Naive thymus-derived CD4-positive, alpha-beta T cell (primary cell): ENCODE results near the gene AK6. TPM values are rescaled to one million over a fixed set of nuclear protein-coding genes. Genes with fewer than 3 reads are reported as not detected.
"Not testable (repeated sequence)": the region's sequence is repeated elsewhere in the genome, so short reads cannot be mapped to it uniquely, and the experiment has no call there.

ENCODE experiments used
- ATAC-seq: fragments of 150-1000 bp; cut with Tn5 transposase; 2 replicates; pipeline ENCODE4 v1.10.0; 2021; ENCODE audit warnings: mild to moderate bottlenecking, moderate library complexity
- CTCF ChIA-PET: fragments of 350-600 bp; sonication (Branson Sonifier 250); formaldehyde crosslinking; loops from one replicate; lab custom pipeline; 2021; ENCODE audit warnings: antibody characterized with exemption; lab: Charles Lee
- POLR2A ChIA-PET: fragments of 350-600 bp; sonication (Branson Sonifier 250); formaldehyde crosslinking; loops from one replicate; lab custom pipeline; 2021; ENCODE audit warnings: antibody characterized with exemption, inconsistent platforms; lab: Charles Lee
- DNase-seq, 9 donors: peaks; one replicate each; pipeline versions ENCODE4 v3.0.0 to v3.0.0-alpha.2; 2020 to 2022; ENCODE audit warnings: mixed read lengths in 1 of 9
- H3K27ac ChIP-seq: one replicate; pipeline ENCODE4 v1.7.0; 2013; ENCODE audit warnings: mild to moderate bottlenecking, low read depth, low read length, moderate library complexity
- H3K27me3 ChIP-seq, 2 donors: one replicate each; pipeline ENCODE4 v1.7.0; 2013; ENCODE audit warnings: low read length in 2 of 2, mild to moderate bottlenecking in 2 of 2, moderate library complexity in 2 of 2; ENCODE audit not compliant: control insufficient read depth in 2 of 2, insufficient read depth in 2 of 2
- H3K36me3 ChIP-seq, 3 experiments: 1 replicate in 2 of 3; 2 replicates in 1 of 3; pipeline ENCODE4 v1.7.0; 2013; ENCODE audit warnings: low read length in 3 of 3, mild to moderate bottlenecking in 3 of 3, moderate library complexity in 1 of 3; ENCODE audit not compliant: insufficient read depth in 3 of 3, control insufficient read depth in 2 of 3
- H3K4me1 ChIP-seq, 2 donors: one replicate each; pipeline ENCODE4 v1.7.0; 2013; ENCODE audit warnings: low read length in 2 of 2, mild to moderate bottlenecking in 2 of 2, moderate library complexity in 1 of 2; ENCODE audit not compliant: control insufficient read depth in 2 of 2, insufficient read depth in 2 of 2
- H3K4me3 ChIP-seq: 2 replicates; pipeline ENCODE4 v1.7.0; 2013; ENCODE audit warnings: mild to moderate bottlenecking, low read length
- H3K9me3 ChIP-seq, 3 experiments: 1 replicate in 2 of 3; 2 replicates in 1 of 3; pipeline ENCODE4 v1.7.0; 2013; ENCODE audit warnings: low read length in 3 of 3; ENCODE audit not compliant: control insufficient read depth in 2 of 3
- H3K27ac Mint-ChIP-seq, 9 donors: one replicate each; pipeline ENCODE4 v1.8.0; 2020 to 2022; ENCODE audit warnings: mixed read lengths in 9 of 9, mild to moderate bottlenecking in 8 of 9, moderate library complexity in 5 of 9, inconsistent platforms in 2 of 9
- H3K27me3 Mint-ChIP-seq, 5 donors: one replicate each; pipeline ENCODE4 v1.8.0; 2021 to 2022; ENCODE audit warnings: mixed read lengths in 5 of 5, mild to moderate bottlenecking in 1 of 5
- H3K36me3 Mint-ChIP-seq, 5 donors: one replicate each; pipeline ENCODE4 v1.8.0; 2020 to 2022; ENCODE audit warnings: mixed read lengths in 5 of 5, mild to moderate bottlenecking in 3 of 5, inconsistent platforms in 1 of 5
- H3K4me1 Mint-ChIP-seq, 7 donors: one replicate each; pipeline ENCODE4 v1.8.0; 2020 to 2022; ENCODE audit warnings: mixed read lengths in 7 of 7, mild to moderate bottlenecking in 3 of 7, inconsistent platforms in 1 of 7
- H3K4me3 Mint-ChIP-seq, 10 donors: one replicate each; pipeline ENCODE4 v1.8.0; 2020 to 2022; ENCODE audit warnings: mild to moderate bottlenecking in 10 of 10, mixed read lengths in 10 of 10, moderate library complexity in 6 of 10, inconsistent platforms in 2 of 10
- H3K9me3 Mint-ChIP-seq, 11 donors: one replicate each; pipeline ENCODE4 v1.8.0; 2020 to 2022; ENCODE audit warnings: mixed read lengths in 11 of 11, mild to moderate bottlenecking in 4 of 11, inconsistent platforms in 1 of 11, moderate library complexity in 1 of 11
- intact Hi-C, 2 donors: fragments of 100-400 bp; cut with micrococcal nuclease; formaldehyde crosslinking; loops; one replicate each; pipeline ENCODE4 v1.15.1; 2023
- polyA plus RNA-seq, 2 donors: library from polyadenylated mRNA; unstranded; fragments of 300-500 nt; fragmentation: Illumina TruSeq; gene quantifications; one replicate each; pipeline ENCODE4 v1.2.3, GENCODE V29; 2021
- total RNA-seq, 6 experiments: library from RNA in 5 of 6; stranded (reverse) in 5 of 6; gene quantifications; 1 replicate in 5 of 6; 2 replicates in 1 of 6; pipeline ENCODE4 v1.2.3 and lab custom pipeline; 2021 to 2026

Gene AK6
- total and polyA plus RNA-seq, 7 experiments from 2014 or later: 12.4 to 76.6 (median 26.4) TPM

GRCh38 chr5:69350664-69351063 lies 18.7 kb downstream of the AK6 start:
- ChIA-PET POLR2A (no interaction called here), CTCF (no interaction called here)
- H3K4me1 Mint-ChIP-seq: peaks cover 0 to 6% (median 2%) of the 10 kb centered on the region in 7 donors
- peaks cover 3 to 35% (median 19%) of the 10 kb centered on the region in 5 donors for H3K36me3 Mint-ChIP-seq
- intact Hi-C loops: no loop called here
- no peak overlapping the region for H3K4me3 Mint-ChIP-seq
- no peaks in the 10 kb centered on the region for H3K27me3 Mint-ChIP-seq
- Histone ChIP-seq H3K4me1 (no peaks in the 10 kb centered on the region), H3K27ac (no peak overlapping the region), H3K4me3 (no peak overlapping the region), H3K36me3 (peaks cover 0 to 26% (median 0%) of the 10 kb centered on the region in 3 experiments), H3K9me3 (no peaks in the 10 kb centered on the region), H3K27me3 (no peaks in the 10 kb centered on the region)
- DNase-seq (no peak), ATAC-seq (no peak)
- peak overlapping the region in 1 of 9 donors; percentile 62 for H3K27ac Mint-ChIP-seq
- H3K9me3 Mint-ChIP-seq: peaks cover 0 to 2% (median 0%) of the 10 kb centered on the region in 11 donors

- Histone ChIP-seq H3K27me3 (no peaks in the 10 kb centered on the region), H3K27ac (no peak overlapping the region), H3K4me1 (no peaks in the 10 kb centered on the region), H3K9me3 (no peaks in the 10 kb centered on the region), H3K36me3 (no peaks in the 10 kb centered on the region), H3K4me3 (no peak overlapping the region)
- Mint-ChIP-seq H3K4me1 (no peaks in the 10 kb centered on the region), H3K27ac (no peak overlapping the region), H3K9me3 (no peaks in the 10 kb centered on the region), H3K27me3 (peaks cover 0 to 2% (median 0%) of the 10 kb centered on the region in 5 donors), H3K36me3 (no peaks in the 10 kb centered on the region), H3K4me3 (no peak overlapping the region)
- ATAC-seq (no peak), DNase-seq (no peak)
- ChIA-PET POLR2A (no interaction called here), CTCF (interaction anchor here (1.1 kb wide), 1 partner anchor 9 kb away, joined by 3 read pairs; no protein-coding TSS in a partner anchor)
- intact Hi-C loops: no loop called here
Observed at GRCh38 chr5:69343083-69343482, 26.2 kb downstream of the AK6 start.

GRCh38 chr5:69341520-69342161 lies 27.7 kb downstream of the AK6 start:
- no peaks in the 10 kb centered on the region for H3K4me1 ChIP-seq
- DNase-seq (no peak), ATAC-seq (no peak)
- no peaks in the 10 kb centered on the region for H3K9me3 Mint-ChIP-seq
- H3K9me3 ChIP-seq: no peaks in the 10 kb centered on the region
- peaks cover 0 to 2% (median 0%) of the 10 kb centered on the region in 5 donors for H3K27me3 Mint-ChIP-seq
- intact Hi-C loops: no loop called here
- CTCF ChIA-PET: no interaction called here
- H3K4me3 Mint-ChIP-seq: no peak overlapping the region
- no peak overlapping the region for H3K27ac Mint-ChIP-seq
- H3K36me3 ChIP-seq: no peaks in the 10 kb centered on the region
- H3K4me3 ChIP-seq: no peak overlapping the region
- POLR2A ChIA-PET: no interaction called here
- H3K4me1 Mint-ChIP-seq: no peaks in the 10 kb centered on the region
- H3K27me3 ChIP-seq: no peaks in the 10 kb centered on the region
- H3K27ac ChIP-seq: no peak overlapping the region
- no peaks in the 10 kb centered on the region for H3K36me3 Mint-ChIP-seq

DNA sequence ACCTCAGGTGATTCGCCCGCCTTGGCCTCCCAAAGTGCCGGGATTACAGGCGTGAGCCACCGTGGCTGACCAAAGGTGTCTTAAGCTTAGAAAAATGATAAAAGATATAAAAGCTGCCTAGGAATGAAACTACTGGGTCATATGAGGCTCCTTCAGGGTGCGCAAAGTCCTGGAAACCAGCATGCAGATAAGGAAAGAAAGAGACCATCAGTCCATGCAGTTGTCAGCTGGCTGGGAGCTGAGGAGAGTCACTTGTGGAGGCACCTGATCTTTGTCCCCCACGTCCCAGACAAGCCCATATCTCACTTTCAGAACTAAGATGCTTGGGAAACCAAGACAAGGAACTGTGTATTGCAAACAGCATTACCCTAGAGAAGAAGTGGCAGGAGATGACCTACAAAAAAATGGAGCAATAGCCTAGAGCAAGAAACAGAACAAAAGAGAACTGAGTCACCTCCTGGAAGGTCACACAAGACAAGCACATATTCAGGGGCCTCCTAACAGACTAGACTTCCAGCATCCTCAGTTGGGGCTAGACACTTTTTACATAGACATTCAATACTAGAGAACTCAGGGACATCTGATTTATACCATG lies 33.9 kb downstream of the AK6 start:
- H3K4me3 Mint-ChIP-seq: no peak overlapping the region
- no peaks in the 10 kb centered on the region for H3K27me3 Mint-ChIP-seq
- ATAC-seq: no peak
- DNase-seq: no peak
- H3K36me3 ChIP-seq: no peaks in the 10 kb centered on the region
- H3K4me3 ChIP-seq: no peak overlapping the region
- H3K9me3 Mint-ChIP-seq: peaks cover 0 to 2% (median 0%) of the 10 kb centered on the region in 11 donors
- H3K4me1 Mint-ChIP-seq: peaks cover 10 to 27% (median 22%) of the 10 kb centered on the region in 7 donors
- ChIA-PET POLR2A (interaction anchor here (0.6 to 1.2 kb wide), 3 partner anchors 101 to 1658 kb away, joined by 3 to 5 read pairs (median 3); partner anchors contain the start of gene CDK7), CTCF (interaction anchor here (0.6 to 3.8 kb wide), 4 partner anchors 10 to 293 kb away, joined by 3 to 25 read pairs (median 4); partner anchors contain the start of gene SLC30A5)
- no peaks in the 10 kb centered on the region for H3K27me3 ChIP-seq
- intact Hi-C loops: loop anchor here in 1 of 2 donors (2.0 kb wide), 1 partner anchor 293 kb away; no protein-coding TSS in a partner anchor
- peaks cover 5 to 11% of the 10 kb centered on the region in 2 donors for H3K4me1 ChIP-seq
- no peak overlapping the region for H3K27ac ChIP-seq
- H3K36me3 Mint-ChIP-seq: peaks cover 0 to 4% (median 3%) of the 10 kb centered on the region in 5 donors
- H3K27ac Mint-ChIP-seq: peak overlapping the region in 4 of 9 donors; percentile 26 to 71 (median 52)
- no peaks in the 10 kb centered on the region for H3K9me3 ChIP-seq

- Histone ChIP-seq H3K4me3 (no peak overlapping the region), H3K36me3 (no peaks in the 10 kb centered on the region), H3K9me3 (no peaks in the 10 kb centered on the region), H3K27ac (no peak overlapping the region), H3K4me1 (peaks cover 5 to 11% of the 10 kb centered on the region in 2 donors), H3K27me3 (no peaks in the 10 kb centered on the region)
- POLR2A ChIA-PET: interaction anchor here (0.6 to 1.2 kb wide), 3 partner anchors 100 to 1658 kb away, joined by 3 to 5 read pairs (median 3); partner anchors contain the start of gene CDK7
- Mint-ChIP-seq H3K27ac (peak overlapping the region; percentile 54 to 93 (median 78)), H3K36me3 (peaks cover 3 to 6% (median 4%) of the 10 kb centered on the region in 5 donors), H3K4me3 (peak overlapping the region; percentile 21 to 86 (median 62)), H3K4me1 (peaks cover 16 to 30% (median 22%) of the 10 kb centered on the region in 7 donors), H3K9me3 (peaks cover 0 to 2% (median 0%) of the 10 kb centered on the region in 11 donors), H3K27me3 (no peaks in the 10 kb centered on the region)
- CTCF ChIA-PET: interaction anchor here (0.6 to 3.8 kb wide), 11 partner anchors 8 to 299 kb away, joined by 3 to 25 read pairs (median 4); partner anchors contain the start of genes CCNB1, CDK7 and SLC30A5
- ATAC-seq (peak; percentile 84), DNase-seq (peak; percentile 60 to 75 (median 68))
- intact Hi-C loops: loop anchor here (1.0 to 5.0 kb wide), 6 partner anchors 43 to 292 kb away; partner anchors contain the start of gene CDK7 (in 1 of the 2)
Observed at GRCh38 chr5:69334793-69335268, 34.5 kb downstream of the AK6 start.

- ATAC-seq, H3K36me3 Mint-ChIP-seq, H3K36me3 ChIP-seq, DNase-seq, H3K27me3 ChIP-seq, H3K9me3 ChIP-seq, H3K4me3 ChIP-seq, H3K27me3 Mint-ChIP-seq, H3K9me3 Mint-ChIP-seq, H3K27ac ChIP-seq: not testable (repeated sequence)
- Mint-ChIP-seq H3K27ac (peak overlapping the region in 6 of 9 donors; percentile 28 to 99 (median 84)), H3K4me3 (peak overlapping the region in 6 of 10 donors; percentile 4 to 54 (median 24)), H3K4me1 (peaks cover 16 to 31% (median 22%) of the 10 kb centered on the region in 7 donors)
- intact Hi-C loops: loop anchor here (1.0 to 5.0 kb wide), 8 partner anchors 15 to 291 kb away; partner anchors contain the start of genes CDK7 (in 1 of the 2) and CENPH (in 1 of the 2)
- H3K4me1 ChIP-seq: peaks cover 5 to 11% of the 10 kb centered on the region in 2 donors
- CTCF ChIA-PET: interaction anchor here (0.6 to 3.8 kb wide), 10 partner anchors 9 to 1636 kb away, joined by 3 to 25 read pairs (median 4); partner anchors contain the start of genes CCNB1, CDK7 and SLC30A5
- POLR2A ChIA-PET: interaction anchor here (0.8 to 1.3 kb wide), 4 partner anchors 99 to 240 kb away, joined by 3 to 6 read pairs (median 4); partner anchors contain the start of genes CDK7 and SLC30A5
Observed at GRCh38 chr5:69333668-69334315, 35.5 kb downstream of the AK6 start.
